Tibial artery (tissue), 4 donors: ENCODE data around the gene FRMD8.

Experiments used
- DNase-seq, 2 donors: peaks; one replicate each; pipeline ENCODE4 v3.0.0-alpha.2; 2019
- H3K27ac ChIP-seq, 2 donors: fragments of 200-600 bp; sonication (generic) in 1 of 2; 1 replicate in 1 of 2; 2 replicates in 1 of 2; pipeline ENCODE4 v1.5.1; 2018 to 2019; ENCODE audit warnings: mild to moderate bottlenecking in 1 of 2
- H3K27me3 ChIP-seq, 2 donors: fragments of 200-600 bp; sonication (generic) in 1 of 2; one replicate each; pipeline versions ENCODE4 v1.5.1 to v1.6.0; 2016 to 2019
- H3K36me3 ChIP-seq, 3 donors: fragments of 200-600 bp; sonication (generic) in 2 of 3; one replicate each; pipeline ENCODE4 v1.5.1; 2016 to 2019; ENCODE audit warnings: mild to moderate bottlenecking in 2 of 3
- H3K4me1 ChIP-seq, 4 donors: fragments of 200-600 bp; sonication (generic) in 2 of 4; 1 replicate in 3 of 4; 2 replicates in 1 of 4; pipeline ENCODE4 v1.5.1; 2016 to 2019
- H3K4me3 ChIP-seq, 2 donors: fragments of 200-600 bp; sonication (generic) in 1 of 2; 1 replicate in 1 of 2; 2 replicates in 1 of 2; pipeline ENCODE4 v1.5.1; 2018 to 2019; ENCODE audit warnings: mild to moderate bottlenecking in 2 of 2
- H3K9me3 ChIP-seq, 3 donors: fragments of 200-600 bp; sonication (generic) in 1 of 3; one replicate each; pipeline ENCODE4 v1.5.1; 2016 to 2019
- intact Hi-C: fragments of 100-400 bp; cut with DNase I; formaldehyde crosslinking; loops from one replicate; pipeline ENCODE4 v1.15.0; 2023; ENCODE audit warnings: low total_unique reads
- TF ChIP-seq, protein P1 (sequence below), 2 experiments: fragments of 200-600 bp in 1 of 2; fragments of 450-650 bp in 1 of 2; IDR thresholded peaks; one replicate each; pipeline ENCODE4 v1.5.1; 2017 to 2019; ENCODE audit warnings: antibody characterized with exemption in 2 of 2, mild to moderate bottlenecking in 1 of 2, moderate library complexity in 1 of 2

The FRMD8 gene

DNA sequence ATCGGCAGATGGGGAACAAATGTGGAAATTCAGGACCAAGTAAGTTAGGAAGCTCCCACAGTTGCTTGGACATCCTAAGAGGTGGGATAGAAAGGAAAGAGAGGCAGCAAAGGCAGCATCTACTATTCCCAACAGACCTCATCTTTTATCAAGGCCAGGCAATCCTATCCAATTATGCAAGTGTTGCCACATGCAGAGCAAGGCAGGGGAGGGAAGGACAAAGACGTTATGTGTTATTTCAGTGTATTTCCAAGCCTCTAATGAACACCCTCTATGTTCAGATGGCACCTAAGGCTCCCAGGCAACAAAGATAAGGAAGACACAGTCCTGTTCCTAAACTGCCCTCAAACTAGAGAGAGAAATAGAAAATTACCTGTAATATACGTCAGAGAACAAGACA is 22.7 kb upstream of the FRMD8 start:
- no peak overlapping the region for H3K4me3 ChIP-seq
- TF ChIP-seq, protein P1, sequence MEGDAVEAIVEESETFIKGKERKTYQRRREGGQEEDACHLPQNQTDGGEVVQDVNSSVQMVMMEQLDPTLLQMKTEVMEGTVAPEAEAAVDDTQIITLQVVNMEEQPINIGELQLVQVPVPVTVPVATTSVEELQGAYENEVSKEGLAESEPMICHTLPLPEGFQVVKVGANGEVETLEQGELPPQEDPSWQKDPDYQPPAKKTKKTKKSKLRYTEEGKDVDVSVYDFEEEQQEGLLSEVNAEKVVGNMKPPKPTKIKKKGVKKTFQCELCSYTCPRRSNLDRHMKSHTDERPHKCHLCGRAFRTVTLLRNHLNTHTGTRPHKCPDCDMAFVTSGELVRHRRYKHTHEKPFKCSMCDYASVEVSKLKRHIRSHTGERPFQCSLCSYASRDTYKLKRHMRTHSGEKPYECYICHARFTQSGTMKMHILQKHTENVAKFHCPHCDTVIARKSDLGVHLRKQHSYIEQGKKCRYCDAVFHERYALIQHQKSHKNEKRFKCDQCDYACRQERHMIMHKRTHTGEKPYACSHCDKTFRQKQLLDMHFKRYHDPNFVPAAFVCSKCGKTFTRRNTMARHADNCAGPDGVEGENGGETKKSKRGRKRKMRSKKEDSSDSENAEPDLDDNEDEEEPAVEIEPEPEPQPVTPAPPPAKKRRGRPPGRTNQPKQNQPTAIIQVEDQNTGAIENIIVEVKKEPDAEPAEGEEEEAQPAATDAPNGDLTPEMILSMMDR (IDR thresholded peaks at IDR 0.05), result no peak
- H3K4me1 ChIP-seq, result peaks cover 0 to 9% (median 0%) of the 10 kb centered on the region in 4 donors
- H3K9me3 ChIP-seq, result no peaks in the 10 kb centered on the region
- H3K36me3 ChIP-seq, result no peaks in the 10 kb centered on the region
- no peak overlapping the region for H3K27ac ChIP-seq
- no peaks in the 10 kb centered on the region for H3K27me3 ChIP-seq
- DNase-seq, result no peak
- intact Hi-C loops, result no loop called here

DNA sequence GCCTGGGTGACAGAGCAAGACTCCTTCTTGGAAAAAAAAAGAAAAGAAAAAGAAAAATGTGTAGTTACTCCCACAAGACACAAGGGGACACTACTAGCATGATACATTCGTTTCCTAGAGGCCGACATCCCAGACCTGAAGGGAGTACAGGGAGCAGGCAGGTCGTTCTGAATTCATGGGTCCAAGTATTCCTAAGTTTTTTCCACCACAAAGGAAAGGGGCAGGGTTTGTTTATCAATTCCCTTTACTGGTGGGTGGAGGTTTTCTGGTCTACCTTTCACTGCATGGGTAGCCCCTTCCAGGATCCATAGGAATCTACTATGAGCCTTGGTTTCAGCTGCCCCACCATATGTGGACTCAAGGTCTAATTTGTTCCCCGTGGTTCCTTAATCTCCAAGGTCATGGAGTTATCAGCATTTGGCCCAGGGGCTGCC is 20.1 kb upstream of the FRMD8 start:
- no peak overlapping the region for H3K4me3 ChIP-seq
- no peak for DNase-seq
- H3K4me1 ChIP-seq, result peaks cover 0 to 19% (median 7%) of the 10 kb centered on the region in 4 donors
- H3K27me3 ChIP-seq, result no peaks in the 10 kb centered on the region
- H3K27ac ChIP-seq, result no peak overlapping the region
- TF ChIP-seq, protein P1 (IDR thresholded peaks at IDR 0.05), result peak; percentile 71 to 87
- H3K9me3 ChIP-seq, result no peaks in the 10 kb centered on the region
- intact Hi-C loops, result loop anchor here (2.0 kb wide), 1 partner anchor 144 kb away; no protein-coding TSS in a partner anchor
- H3K36me3 ChIP-seq, result no peaks in the 10 kb centered on the region

DNA sequence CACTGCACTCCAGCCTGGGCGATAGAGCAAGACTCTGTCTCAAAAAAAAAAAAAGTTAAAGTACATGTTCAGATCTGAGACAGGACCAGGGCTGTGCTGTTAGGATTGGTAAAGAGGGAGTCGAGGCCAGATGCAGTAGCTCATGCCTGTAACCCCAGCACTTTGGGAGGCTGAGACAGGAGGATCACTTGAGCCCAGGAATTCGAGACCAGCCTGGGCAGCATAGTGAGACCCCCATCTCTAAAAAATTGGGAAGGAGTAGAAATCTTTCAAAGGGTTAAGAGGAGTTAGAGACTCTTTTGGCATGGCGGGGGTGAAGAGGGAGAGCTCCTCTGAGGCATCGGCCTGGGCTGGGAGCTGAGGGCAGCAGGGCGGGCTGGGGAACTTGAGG is 15.8 kb upstream of the FRMD8 start:
- Histone ChIP-seq H3K36me3 (no peaks in the 10 kb centered on the region), H3K9me3 (no peaks in the 10 kb centered on the region), H3K4me1 (peaks cover 0 to 25% (median 10%) of the 10 kb centered on the region in 4 donors), H3K27me3 (no peaks in the 10 kb centered on the region), H3K4me3 (no peak overlapping the region), H3K27ac (peak overlapping the region; percentile 77 to 83)
- TF ChIP-seq, protein P1 (IDR thresholded peaks at IDR 0.05), result no peak
- intact Hi-C loops, result no loop called here
- DNase-seq, result no peak

DNA sequence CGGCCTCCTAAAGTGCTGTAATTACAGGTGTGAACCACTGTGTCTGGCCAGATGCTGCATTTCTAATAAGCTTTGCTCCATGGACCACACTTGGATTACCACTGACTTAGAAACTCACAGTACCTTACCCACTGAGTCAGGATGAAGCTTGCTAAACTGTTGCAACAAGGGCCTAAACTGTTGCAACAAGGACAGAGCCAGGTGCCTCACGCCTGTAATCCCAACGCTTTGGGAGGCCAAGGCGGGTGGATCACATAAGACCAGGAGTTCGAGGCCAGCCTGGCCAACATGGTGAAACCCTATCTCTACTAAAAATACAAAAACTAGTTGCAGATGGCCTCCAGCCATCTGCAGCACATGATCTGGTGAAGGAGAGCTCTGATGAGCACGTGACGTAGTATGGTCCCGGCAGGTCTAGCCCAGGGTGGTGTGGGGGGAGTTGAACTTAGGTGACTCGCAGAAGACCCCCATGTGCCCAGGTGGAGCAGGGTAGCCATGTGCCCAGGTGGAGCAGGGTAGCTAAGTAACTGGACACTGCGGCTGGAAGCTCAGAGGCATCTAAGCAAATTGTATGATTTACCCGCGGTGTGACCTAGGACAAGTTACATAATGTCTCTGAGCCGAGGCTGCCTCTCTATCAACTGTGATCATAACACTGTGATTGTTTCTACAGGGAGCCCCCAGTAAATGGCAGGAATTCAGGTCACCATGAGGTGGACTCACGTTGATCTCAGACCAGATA is 12.4 kb upstream of the FRMD8 start:
- Histone ChIP-seq H3K36me3 (no peaks in the 10 kb centered on the region), H3K27ac (no peak overlapping the region), H3K9me3 (no peaks in the 10 kb centered on the region), H3K4me1 (peaks cover 0 to 17% (median 10%) of the 10 kb centered on the region in 4 donors), H3K27me3 (no peaks in the 10 kb centered on the region), H3K4me3 (no peak overlapping the region)
- no peak for DNase-seq
- intact Hi-C loops, result no loop called here
- TF ChIP-seq, protein P1 (IDR thresholded peaks at IDR 0.05), result no peak

DNA sequence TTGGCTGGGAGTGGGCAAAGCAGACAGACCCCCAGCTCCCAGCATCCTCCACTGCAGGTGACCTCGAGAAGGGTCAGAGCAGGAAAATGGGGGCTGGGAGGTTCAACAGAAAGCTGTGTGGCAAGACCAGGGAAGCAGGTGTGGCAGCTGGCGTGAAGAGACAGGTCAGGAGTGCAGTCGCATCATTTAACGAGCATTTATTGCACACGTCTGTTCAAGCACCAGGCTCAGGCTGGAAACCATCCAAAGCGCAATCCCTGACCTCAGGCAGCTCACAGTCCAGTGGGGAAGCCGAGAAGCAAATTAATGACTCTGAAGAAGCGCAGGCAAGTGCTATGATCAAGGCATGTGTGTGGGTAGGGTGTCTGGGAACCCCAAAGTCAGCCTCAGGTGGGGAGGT is 11.4 kb upstream of the FRMD8 start:
- H3K27ac ChIP-seq, result no peak overlapping the region
- peaks cover 0 to 17% (median 10%) of the 10 kb centered on the region in 4 donors for H3K4me1 ChIP-seq
- no peaks in the 10 kb centered on the region for H3K36me3 ChIP-seq
- intact Hi-C loops, result no loop called here
- H3K27me3 ChIP-seq, result no peaks in the 10 kb centered on the region
- no peaks in the 10 kb centered on the region for H3K9me3 ChIP-seq
- TF ChIP-seq, protein P1 (IDR thresholded peaks at IDR 0.05), result no peak
- H3K4me3 ChIP-seq, result no peak overlapping the region
- no peak for DNase-seq
